Pancreas (tissue), 10 donors: ENCODE measurements around the gene SFTPA2. TPM values are rescaled to one million over a fixed set of nuclear protein-coding genes. Genes with fewer than 3 reads are reported as not detected.
"Not testable (repeated sequence)": the region's sequence is repeated elsewhere in the genome, so short reads cannot be mapped to it uniquely, and the experiment has no call there.

Experiments used
- ATAC-seq, 4 donors: fragments of 200-7000 bp; cut with Tn5 transposase; one replicate each; pipeline versions ENCODE4 v1.8.0 to v1.9.1; 2020; ENCODE audit warnings: mild to moderate bottlenecking in 4 of 4, moderate library complexity in 4 of 4
- DNase-seq, 6 donors: peaks; one replicate each; pipeline ENCODE4 v3.0.0-alpha.2; 2020
- FAIRE-seq: peaks from 2 replicates; lab custom pipeline; 2012; peaks lifted over from hg19 to GRCh38; lab: Jason Lieb, UNC
- H3K27ac ChIP-seq, 4 donors: fragments of 200-600 bp; sonication (generic); 1 replicate in 3 of 4; 2 replicates in 1 of 4; pipeline versions ENCODE4 v1.5.0 to v1.8.0; 2020
- H3K27me3 ChIP-seq, 4 donors: fragments of 200-600 bp; one replicate each; pipeline ENCODE4 v1.8.0; 2021
- H3K36me3 ChIP-seq, 3 donors: fragments of 200-600 bp; sonication (generic) in 1 of 3; one replicate each; pipeline versions ENCODE4 v1.5.0 to v1.8.0; 2020 to 2021
- H3K4me1 ChIP-seq, 3 donors: fragments of 200-600 bp; one replicate each; pipeline ENCODE4 v1.8.0; 2021
- H3K4me3 ChIP-seq, 4 donors: fragments of 200-600 bp; sonication (generic) in 2 of 4; one replicate each; pipeline versions ENCODE4 v1.5.0 to v1.8.0; 2020 to 2021
- H3K9me3 ChIP-seq, 4 donors: fragments of 200-600 bp; one replicate each; pipeline ENCODE4 v1.8.0; 2021
- WGBS, 2 donors: extraction: QIAGEN DNeasy Blood & Tissue Kit; methylation state at CpG; one replicate each; pipeline ENCODE4 v1.1.7; 2013; 5-methylcytosine and 5-hydroxymethylcytosine counted together
- intact Hi-C, 3 donors: fragments of 100-400 bp; cut with DNase I; formaldehyde crosslinking; loops; one replicate each; pipeline versions ENCODE4 v1.11.1 to v1.14.2; 2022
- polyA plus RNA-seq, 2 donors: library from polyadenylated mRNA; stranded (reverse); fragments of 200-250 nt; gene quantifications; one replicate each; pipeline ENCODE4 v1.2.3, GENCODE V29; 2013
- total RNA-seq, 6 donors: library from RNA; stranded (reverse); fragmentation: NEBNext Ultra II Directional in 4 of 6; extraction: Animal tissue kit (Norgen Biotek cat#: 25700) in 4 of 6; gene quantifications; one replicate each; pipeline versions ENCODE4 v1.2.1 to v1.2.4, GENCODE V29; 2021 to 2023
- TF ChIP-seq, protein P1 (sequence below), 4 donors: fragments of 200-600 bp; sonication (generic) in 3 of 4; IDR thresholded peaks; one replicate each; pipeline versions ENCODE4 v1.5.0 to v1.8.0; 2021; ENCODE audit warnings: antibody characterized with exemption in 4 of 4
- donor health status: healthy with polysubstance abuse.
- donor health status: DM: no; HTN: no; CAD: no; lungs with moderate emphysema.
- donor health status: DM: no; HTN: no; CAD: no.
- donor health status: control.
- donor health status: control.
- donor health status: Bipolar disorder and iron deficiency.
- donor health status: DM: yes; HTN: yes; CAD: no.
- donor health status: DM: no; HTN: no; CAD: no.
- donor health status: DM: no; HTN: no; CAD: no.
- donor health status: DM: yes; HTN: yes; CAD: no.

Gene SFTPA2
- total and polyA plus RNA-seq, 8 donors = 0.52 to 11.6 (median 1.6) TPM

- intact Hi-C loops, H3K4me1 ChIP-seq, DNase-seq, H3K36me3 ChIP-seq, H3K9me3 ChIP-seq, FAIRE-seq, H3K27me3 ChIP-seq, H3K27ac ChIP-seq, H3K4me3 ChIP-seq: not testable (repeated sequence)
- peak; percentile 55 to 86 (median 74) for ATAC-seq
- WGBS, 2 donors = 73 to 85% methylated on average over 2 of the region's 3 CpGs
These were observed 50.8 kb downstream of the SFTPA2 start for GRCh38 chr10:79509306-79509933.

- ATAC-seq, H3K27ac ChIP-seq, H3K27me3 ChIP-seq, H3K9me3 ChIP-seq, DNase-seq, FAIRE-seq, intact Hi-C loops, H3K36me3 ChIP-seq, H3K4me1 ChIP-seq, H3K4me3 ChIP-seq: not testable (repeated sequence)
- 72 to 88% methylated on average over 3 of the region's 4 CpGs for WGBS, 2 donors
These were observed 52.0 kb downstream of the SFTPA2 start for GRCh38 chr10:79508245-79508644.

GRCh38 chr10:79507440-79508167 is 52.6 kb downstream of the SFTPA2 start:
- no peak overlapping the region for H3K27ac ChIP-seq
- FAIRE-seq (no peak), DNase-seq (no peak)

More at GRCh38 chr10:79507440-79508167, 52.6 kb downstream of the SFTPA2 start:
- H3K36me3 ChIP-seq = no peaks in the 10 kb centered on the region
- no peaks in the 10 kb centered on the region for H3K27me3 ChIP-seq
- TF ChIP-seq, protein P1, sequence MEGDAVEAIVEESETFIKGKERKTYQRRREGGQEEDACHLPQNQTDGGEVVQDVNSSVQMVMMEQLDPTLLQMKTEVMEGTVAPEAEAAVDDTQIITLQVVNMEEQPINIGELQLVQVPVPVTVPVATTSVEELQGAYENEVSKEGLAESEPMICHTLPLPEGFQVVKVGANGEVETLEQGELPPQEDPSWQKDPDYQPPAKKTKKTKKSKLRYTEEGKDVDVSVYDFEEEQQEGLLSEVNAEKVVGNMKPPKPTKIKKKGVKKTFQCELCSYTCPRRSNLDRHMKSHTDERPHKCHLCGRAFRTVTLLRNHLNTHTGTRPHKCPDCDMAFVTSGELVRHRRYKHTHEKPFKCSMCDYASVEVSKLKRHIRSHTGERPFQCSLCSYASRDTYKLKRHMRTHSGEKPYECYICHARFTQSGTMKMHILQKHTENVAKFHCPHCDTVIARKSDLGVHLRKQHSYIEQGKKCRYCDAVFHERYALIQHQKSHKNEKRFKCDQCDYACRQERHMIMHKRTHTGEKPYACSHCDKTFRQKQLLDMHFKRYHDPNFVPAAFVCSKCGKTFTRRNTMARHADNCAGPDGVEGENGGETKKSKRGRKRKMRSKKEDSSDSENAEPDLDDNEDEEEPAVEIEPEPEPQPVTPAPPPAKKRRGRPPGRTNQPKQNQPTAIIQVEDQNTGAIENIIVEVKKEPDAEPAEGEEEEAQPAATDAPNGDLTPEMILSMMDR (IDR thresholded peaks at IDR 0.05) = no peak
- H3K4me3 ChIP-seq = no peak overlapping the region
- WGBS, 2 donors = 51 to 57% methylated on average over 9 of the region's 9 CpGs
- no peak for ATAC-seq
- H3K9me3 ChIP-seq = no peaks in the 10 kb centered on the region
- no peaks in the 10 kb centered on the region for H3K4me1 ChIP-seq
- intact Hi-C loops = no loop called here

Other genes starting within 250 kb of the SFTPA2 start
- 10 to 100 TPM; 35.8 to 61.8 (median 46.8) TPM for gene PPIF, start 212.9 kb downstream of the SFTPA2 start, total RNA-seq
- 10 to 100 TPM; 21.2 to 37.0 TPM for gene PPIF, start 212.9 kb downstream of the SFTPA2 start, polyA plus RNA-seq
- gene ZCCHC24, start 114.8 kb downstream of the SFTPA2 start, total RNA-seq = 10 to 100 TPM in 1 of 6 donors, 1 to 10 TPM in 5; 3.5 to 13.2 (median 6.9) TPM
- 10 to 100 TPM in 1 of 2 donors, 1 to 10 TPM in 1; 6.6 to 10.4 TPM for gene ZCCHC24, start 114.8 kb downstream of the SFTPA2 start, polyA plus RNA-seq
- under 1 TPM in 5 of 6 donors, not detected in 1; 0.05 to 0.44 (median 0.35) TPM for gene EIF5AL1, start 47.9 kb downstream of the SFTPA2 start, total RNA-seq
- gene EIF5AL1, start 47.9 kb downstream of the SFTPA2 start, polyA plus RNA-seq = under 1 TPM; 0.11 to 0.33 TPM
- 1 to 10 TPM in 3 of 6 donors, under 1 TPM in 1, not detected in 2; 0.28 to 9.6 (median 1.3) TPM for gene SFTPA1, start 50.5 kb upstream of the SFTPA2 start, total RNA-seq
- gene SFTPA1, start 50.5 kb upstream of the SFTPA2 start, polyA plus RNA-seq = 1 to 10 TPM in 1 of 2 donors, under 1 TPM in 1; 0.87 to 1.2 TPM
- 1 to 10 TPM in 1 of 6 donors, under 1 TPM in 5; 0.51 to 1.3 (median 0.85) TPM for gene NUTM2B, start 142.8 kb upstream of the SFTPA2 start, total RNA-seq
- 1 to 10 TPM; 1.3 to 4.6 TPM for gene NUTM2B, start 142.8 kb upstream of the SFTPA2 start, polyA plus RNA-seq